PC-9 (cell line): ENCODE results near the gene DYSF. TPM values are rescaled to one million over a fixed set of nuclear protein-coding genes. Genes with fewer than 3 reads are reported as not detected.

ENCODE experiments used
- BruUV-seq: library from RNA; stranded (reverse); fragments of 400-500 nt; replicated peaks from 2 replicates; lab custom pipeline; 2021; lab: Mats Ljungman, UMichigan
- CTCF ChIA-PET: fragments of 300-600 bp; sonication (Branson Sonifier 250); formaldehyde crosslinking; loops from one replicate; lab custom pipeline; 2022; ENCODE audit warnings: antibody characterized with exemption; lab: Charles Lee
- POLR2A ChIA-PET: fragments of 300-600 bp; sonication (Branson Sonifier 250); formaldehyde crosslinking; loops from one replicate; lab custom pipeline; 2022; ENCODE audit warnings: antibody characterized with exemption; ENCODE audit not compliant: unreplicated experiment; lab: Charles Lee
- DNase-seq, 2 experiments: peaks; one replicate each; pipeline versions ENCODE4 v3.0.0 to v3.0.0-alpha.2; 2015 to 2022; ENCODE audit warnings: mixed read lengths in 1 of 2
- H2AFZ ChIP-seq: fragments of 200-600 bp; sonication (generic); 2 replicates; pipeline ENCODE4 v1.8.1; 2017; ENCODE audit warnings: antibody characterized with exemption
- H3F3A ChIP-seq: fragments of 200-600 bp; sonication (generic); 2 replicates; pipeline ENCODE4 v1.8.1; 2017; ENCODE audit warnings: antibody characterized with exemption, mild to moderate bottlenecking, low read depth; ENCODE audit not compliant: insufficient read depth
- H3K27ac ChIP-seq: fragments of 200-600 bp; sonication (generic); 2 replicates; pipeline ENCODE4 v1.6.1; 2016; ENCODE audit warnings: mixed run types
- H3K27me3 ChIP-seq: fragments of 200-600 bp; sonication (generic); 2 replicates; pipeline ENCODE4 v1.6.1; 2016; ENCODE audit warnings: low read depth, mixed run types; ENCODE audit not compliant: insufficient read depth
- H3K36me3 ChIP-seq: fragments of 200-600 bp; sonication (generic); 2 replicates; pipeline ENCODE4 v1.6.1; 2016; ENCODE audit warnings: low read depth, mixed run types
- H3K4me1 ChIP-seq: fragments of 200-600 bp; sonication (generic); replicated peaks from 2 replicates; pipeline ENCODE4 v1.6.1; 2016; ENCODE audit warnings: mixed run types; ENCODE audit not compliant: insufficient read depth
- H3K4me2 ChIP-seq: fragments of 200-600 bp; sonication (generic); 2 replicates; pipeline ENCODE4 v1.6.1; 2017; ENCODE audit warnings: mixed run types
- H3K4me3 ChIP-seq: fragments of 200-600 bp; sonication (generic); 2 replicates; pipeline ENCODE4 v1.6.1; 2016; ENCODE audit warnings: mixed run types
- H3K79me2 ChIP-seq: fragments of 200-600 bp; sonication (generic); 2 replicates; pipeline ENCODE4 v1.6.1; 2017; ENCODE audit warnings: low read depth, mixed run types
- H3K9me2 ChIP-seq: fragments of 200-600 bp; sonication (generic); 2 replicates; pipeline ENCODE4 v1.8.1; 2017; ENCODE audit warnings: mild to moderate bottlenecking; ENCODE audit not compliant: insufficient read depth
- H3K9me3 ChIP-seq: fragments of 200-600 bp; sonication (generic); 2 replicates; pipeline ENCODE4 v1.8.1; 2016; ENCODE audit warnings: low read depth; ENCODE audit not compliant: insufficient read depth
- H4K20me1 ChIP-seq: fragments of 200-600 bp; sonication (generic); 2 replicates; pipeline ENCODE4 v1.8.1; 2017; ENCODE audit not compliant: insufficient read depth
- EZH2 ChIP-seq: fragments of 200-600 bp; sonication (generic); IDR thresholded peaks from 2 replicates; pipeline ENCODE4 v1.8.0; 2017; ENCODE audit warnings: antibody characterized with exemption, low read depth
- intact Hi-C: fragments of 100-400 bp; cut with micrococcal nuclease; formaldehyde crosslinking; loops from one replicate; pipeline ENCODE4 v1.10.0; 2022; ENCODE audit not compliant: unreplicated experiment
- total RNA-seq: library from RNA; stranded (reverse); gene quantifications from 2 replicates; pipeline ENCODE4 v1.2.3, GENCODE V29; 2021
- TF ChIP-seq, protein P1 (sequence below): fragments of 200-600 bp; sonication (generic); conservative IDR thresholded peaks from 2 replicates; pipeline ENCODE4 v1.6.1; 2017; ENCODE audit warnings: mixed run types, antibody characterized with exemption, mild to moderate bottlenecking, moderate library complexity

DYSF gene
- total RNA-seq, 1 experiment from 2014 or later, result 12.2 TPM

DNA sequence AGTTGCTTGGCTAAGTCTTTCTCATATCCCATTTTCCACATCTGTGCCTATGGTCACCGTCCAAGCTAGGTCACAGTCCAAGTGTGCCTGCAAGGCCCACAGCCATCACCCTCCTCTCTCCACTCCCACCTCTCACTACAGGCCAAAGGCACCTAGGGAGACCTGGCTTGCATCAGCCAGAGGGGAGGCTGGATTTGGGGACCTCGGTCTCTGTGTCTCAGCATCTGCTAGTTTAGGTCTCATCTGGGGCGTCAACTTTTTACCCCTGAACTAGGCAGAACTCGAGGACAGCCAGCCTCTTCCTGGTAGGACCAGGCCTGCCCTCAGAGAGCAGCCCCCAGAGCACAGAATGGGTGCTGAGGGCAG lies 217.1 kb downstream of the DYSF start:
- Histone ChIP-seq H3K27me3 (no peaks in the 10 kb centered on the region), H3K4me2 (no peak overlapping the region), H2AFZ (no peak overlapping the region), H3K79me2 (no peaks in the 10 kb centered on the region), H3K4me3 (no peak overlapping the region), H3F3A (no peaks in the 10 kb centered on the region), H3K9me2 (no peaks in the 10 kb centered on the region), H3K9me3 (no peaks in the 10 kb centered on the region), H3K36me3 (no peaks in the 10 kb centered on the region), H3K27ac (no peak overlapping the region), H3K4me1 (0 out of 2 replicates have a peak, but pooled peaks cover 4% of the 10 kb centered on the region), H4K20me1 (no peaks in the 10 kb centered on the region)
- ChIA-PET POLR2A (no interaction called here), CTCF (no interaction called here)
- no peak for DNase-seq
- no TSS peak for BruUV-seq
- TF ChIP-seq, protein P1, sequence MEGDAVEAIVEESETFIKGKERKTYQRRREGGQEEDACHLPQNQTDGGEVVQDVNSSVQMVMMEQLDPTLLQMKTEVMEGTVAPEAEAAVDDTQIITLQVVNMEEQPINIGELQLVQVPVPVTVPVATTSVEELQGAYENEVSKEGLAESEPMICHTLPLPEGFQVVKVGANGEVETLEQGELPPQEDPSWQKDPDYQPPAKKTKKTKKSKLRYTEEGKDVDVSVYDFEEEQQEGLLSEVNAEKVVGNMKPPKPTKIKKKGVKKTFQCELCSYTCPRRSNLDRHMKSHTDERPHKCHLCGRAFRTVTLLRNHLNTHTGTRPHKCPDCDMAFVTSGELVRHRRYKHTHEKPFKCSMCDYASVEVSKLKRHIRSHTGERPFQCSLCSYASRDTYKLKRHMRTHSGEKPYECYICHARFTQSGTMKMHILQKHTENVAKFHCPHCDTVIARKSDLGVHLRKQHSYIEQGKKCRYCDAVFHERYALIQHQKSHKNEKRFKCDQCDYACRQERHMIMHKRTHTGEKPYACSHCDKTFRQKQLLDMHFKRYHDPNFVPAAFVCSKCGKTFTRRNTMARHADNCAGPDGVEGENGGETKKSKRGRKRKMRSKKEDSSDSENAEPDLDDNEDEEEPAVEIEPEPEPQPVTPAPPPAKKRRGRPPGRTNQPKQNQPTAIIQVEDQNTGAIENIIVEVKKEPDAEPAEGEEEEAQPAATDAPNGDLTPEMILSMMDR, result no peak
- TF ChIP-seq EZH2, result no peak
- intact Hi-C loops, result no loop called here

DNA sequence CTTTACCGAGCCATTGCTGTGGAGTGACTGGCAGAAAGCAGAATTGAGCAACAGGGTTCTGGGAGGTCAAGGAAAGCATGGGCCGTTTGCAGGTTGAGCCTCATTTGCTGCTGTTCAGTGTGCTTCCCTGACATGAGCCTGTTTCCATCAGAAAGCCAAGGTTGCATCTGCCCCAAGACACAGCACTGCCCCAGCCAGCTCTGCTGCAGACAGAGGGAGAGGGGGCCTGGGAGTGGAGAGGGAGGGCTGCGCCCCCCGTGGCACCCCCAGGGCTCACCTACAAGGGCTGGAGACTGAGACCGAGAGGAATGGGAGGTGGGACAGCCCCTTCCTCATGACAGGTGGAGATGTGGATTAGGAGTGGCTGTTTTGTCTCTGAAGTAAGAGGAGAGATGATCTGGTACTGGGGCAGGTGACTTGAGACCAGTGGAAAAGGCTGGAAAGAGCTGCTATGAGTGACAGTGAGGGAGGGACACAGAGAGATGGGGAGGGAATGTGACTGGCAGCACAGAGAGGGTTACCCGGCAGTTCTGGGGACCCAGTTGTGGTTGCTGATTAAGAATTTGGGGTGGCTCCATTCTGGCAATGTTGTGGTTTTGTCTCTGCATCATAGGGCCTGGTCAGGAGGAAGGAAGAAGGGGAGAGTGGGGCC lies 218.0 kb downstream of the DYSF start:
- BruUV-seq, result no TSS peak
- H3K9me2 ChIP-seq, result no peaks in the 10 kb centered on the region
- no peaks in the 10 kb centered on the region for H3F3A ChIP-seq
- ChIA-PET CTCF (no interaction called here), POLR2A (no interaction called here)
- H3K4me3 ChIP-seq, result no peak overlapping the region
- H3K4me1 ChIP-seq, result 0 out of 2 replicates have a peak, but pooled peaks cover 7% of the 10 kb centered on the region
- no peak for DNase-seq
- no peaks in the 10 kb centered on the region for H3K79me2 ChIP-seq
- H4K20me1 ChIP-seq, result no peaks in the 10 kb centered on the region
- H3K4me2 ChIP-seq, result no peak overlapping the region
- H3K9me3 ChIP-seq, result no peaks in the 10 kb centered on the region
- TF ChIP-seq, protein P1, result no peak
- TF ChIP-seq EZH2, result no peak
- H3K36me3 ChIP-seq, result no peaks in the 10 kb centered on the region
- no peak overlapping the region for H2AFZ ChIP-seq
- no peak overlapping the region for H3K27ac ChIP-seq
- H3K27me3 ChIP-seq, result no peaks in the 10 kb centered on the region
- intact Hi-C loops, result no loop called here

DNA sequence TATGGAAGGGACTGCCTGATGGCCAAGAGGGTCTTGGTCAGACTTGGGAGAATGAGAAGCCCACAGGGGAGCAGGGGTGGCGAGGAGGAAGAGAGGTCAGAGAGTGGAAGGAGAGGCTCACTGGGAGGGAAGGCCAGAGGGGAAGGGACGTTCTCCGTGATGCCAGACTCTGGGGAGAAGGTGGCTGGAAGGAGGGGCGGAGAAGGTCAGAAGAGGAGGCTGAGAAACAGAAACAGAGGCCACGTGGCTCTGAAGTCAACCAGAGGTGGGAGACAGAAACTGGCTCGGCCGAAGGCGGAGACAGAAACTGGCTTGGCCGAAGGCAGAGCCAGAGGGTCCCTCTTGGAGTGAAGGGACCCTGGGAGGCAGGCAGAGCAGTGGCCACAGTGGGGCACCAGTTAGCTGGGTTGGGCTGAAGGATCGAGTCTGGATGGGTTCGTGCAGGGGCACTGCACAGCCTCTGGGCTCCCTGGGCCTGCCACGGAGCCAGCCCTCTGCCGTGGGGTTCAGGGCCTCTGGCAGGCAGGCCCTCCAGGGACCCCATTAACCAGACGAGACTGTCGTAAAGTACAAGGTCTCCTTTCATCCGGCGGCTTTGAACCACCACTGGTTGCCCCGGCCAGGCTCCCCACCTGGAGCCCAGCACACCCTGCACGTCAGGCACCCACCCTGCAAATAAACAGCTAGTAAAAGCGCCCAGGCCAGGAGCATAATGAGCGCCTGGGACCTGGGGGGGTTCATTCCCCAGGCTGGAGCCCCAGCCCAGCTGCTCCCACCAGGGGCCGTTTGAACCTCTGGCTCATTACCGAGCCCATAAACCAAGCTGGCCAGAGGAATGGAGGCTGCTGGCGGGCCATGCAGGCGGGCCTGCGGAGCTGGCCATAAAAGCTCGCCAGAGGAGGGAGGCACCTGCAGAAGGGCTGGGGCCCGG lies 218.8 kb downstream of the DYSF start:
- Histone ChIP-seq H3F3A (no peaks in the 10 kb centered on the region), H3K4me2 (no peak overlapping the region), H3K36me3 (no peaks in the 10 kb centered on the region), H3K79me2 (no peaks in the 10 kb centered on the region), H3K4me1 (0 out of 2 replicates have a peak, but pooled peaks cover 7% of the 10 kb centered on the region), H3K27ac (no peak overlapping the region), H3K27me3 (no peaks in the 10 kb centered on the region), H3K9me3 (no peaks in the 10 kb centered on the region), H3K9me2 (no peaks in the 10 kb centered on the region), H4K20me1 (no peaks in the 10 kb centered on the region), H2AFZ (no peak overlapping the region), H3K4me3 (no peak overlapping the region)
- POLR2A ChIA-PET, result no interaction called here
- intact Hi-C loops, result no loop called here
- CTCF ChIA-PET, result interaction anchor here (0.6 kb wide), 1 partner anchor 121 kb away, joined by 4 read pairs; no protein-coding TSS in a partner anchor
- no peak for DNase-seq
- no peak for TF ChIP-seq EZH2
- TF ChIP-seq, protein P1, result no peak
- no TSS peak for BruUV-seq
